GM18867 (cell line): ENCODE results near the gene SLC25A19.

Experiments used
- ATAC-seq: cut with Tn5 transposase; IDR thresholded peaks from one replicate; pipeline ENCODE4 v1.9.1; 2021; ENCODE audit warnings: mild to moderate bottlenecking, moderate library complexity; ENCODE audit not compliant: unreplicated experiment

The SLC25A19 gene

GRCh38 chr17:75244133-75244866 is 44.9 kb downstream of the SLC25A19 start:
- ATAC-seq, result no peak

GRCh38 chr17:75242461-75243042 is 46.7 kb downstream of the SLC25A19 start:
- ATAC-seq, result peak; percentile 56

GRCh38 chr17:75241996-75242460 is 47.2 kb downstream of the SLC25A19 start:
- ATAC-seq, result peak; percentile 8

- no peak for ATAC-seq
Measured at GRCh38 chr17:75241502-75241901, 47.7 kb downstream of the SLC25A19 start.

- ATAC-seq, result no peak
Measured at GRCh38 chr17:75241143-75241430, 48.1 kb downstream of the SLC25A19 start.

- ATAC-seq, result no peak
Measured at GRCh38 chr17:75240394-75241142, 48.7 kb downstream of the SLC25A19 start.

GRCh38 chr17:75239778-75240393 is 49.3 kb downstream of the SLC25A19 start:
- ATAC-seq, result no peak

GRCh38 chr17:75239214-75239613 is 50.0 kb downstream of the SLC25A19 start:
- no peak for ATAC-seq

- ATAC-seq, result no peak
Measured at GRCh38 chr17:75238684-75239191, 50.5 kb downstream of the SLC25A19 start.

- ATAC-seq, result no peak
Measured at GRCh38 chr17:75238020-75238580, 51.1 kb downstream of the SLC25A19 start.

GRCh38 chr17:75237100-75238014 is 51.9 kb downstream of the SLC25A19 start:
- ATAC-seq, result no peak

- ATAC-seq, result no peak
Measured at GRCh38 chr17:75232786-75233185, 56.4 kb downstream of the SLC25A19 start.

GRCh38 chr17:75231741-75232464 is 57.3 kb downstream of the SLC25A19 start:
- no peak for ATAC-seq

- ATAC-seq, result no peak
Measured at GRCh38 chr17:75231071-75231470, 58.2 kb downstream of the SLC25A19 start.

GRCh38 chr17:75228847-75229246 is 60.4 kb downstream of the SLC25A19 start:
- no peak for ATAC-seq

GRCh38 chr17:75228305-75228704 is 60.9 kb downstream of the SLC25A19 start:
- no peak for ATAC-seq

- ATAC-seq, result no peak
Measured at GRCh38 chr17:75227729-75228128, 61.5 kb downstream of the SLC25A19 start.

GRCh38 chr17:75225016-75225415 is 64.2 kb downstream of the SLC25A19 start:
- ATAC-seq, result no peak
